Measurements from ENCODE around the gene MAFF.

DNA sequence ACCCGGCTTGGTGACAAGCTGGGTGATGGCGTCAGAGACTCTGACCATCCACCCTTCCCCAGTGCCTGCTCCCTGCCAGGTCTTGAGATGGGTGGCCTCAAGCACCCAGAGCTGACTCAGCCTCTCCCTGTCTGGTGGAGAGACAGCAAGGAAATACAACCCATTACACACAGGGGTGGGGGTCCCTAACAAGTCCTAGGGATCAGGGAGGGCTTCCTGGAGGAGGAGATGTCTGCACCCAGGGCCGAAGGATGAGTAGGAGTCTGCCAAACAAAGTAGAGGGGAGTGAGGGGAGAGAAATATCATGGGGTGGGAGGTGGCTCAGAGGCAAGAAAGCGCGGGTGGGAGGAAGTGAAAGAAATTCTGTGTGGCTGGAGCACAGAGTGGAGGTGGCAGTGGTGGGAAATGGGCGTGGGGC, 6.8 kb downstream of the MAFF start:
- TF ChIP-seq, protein P1, sequence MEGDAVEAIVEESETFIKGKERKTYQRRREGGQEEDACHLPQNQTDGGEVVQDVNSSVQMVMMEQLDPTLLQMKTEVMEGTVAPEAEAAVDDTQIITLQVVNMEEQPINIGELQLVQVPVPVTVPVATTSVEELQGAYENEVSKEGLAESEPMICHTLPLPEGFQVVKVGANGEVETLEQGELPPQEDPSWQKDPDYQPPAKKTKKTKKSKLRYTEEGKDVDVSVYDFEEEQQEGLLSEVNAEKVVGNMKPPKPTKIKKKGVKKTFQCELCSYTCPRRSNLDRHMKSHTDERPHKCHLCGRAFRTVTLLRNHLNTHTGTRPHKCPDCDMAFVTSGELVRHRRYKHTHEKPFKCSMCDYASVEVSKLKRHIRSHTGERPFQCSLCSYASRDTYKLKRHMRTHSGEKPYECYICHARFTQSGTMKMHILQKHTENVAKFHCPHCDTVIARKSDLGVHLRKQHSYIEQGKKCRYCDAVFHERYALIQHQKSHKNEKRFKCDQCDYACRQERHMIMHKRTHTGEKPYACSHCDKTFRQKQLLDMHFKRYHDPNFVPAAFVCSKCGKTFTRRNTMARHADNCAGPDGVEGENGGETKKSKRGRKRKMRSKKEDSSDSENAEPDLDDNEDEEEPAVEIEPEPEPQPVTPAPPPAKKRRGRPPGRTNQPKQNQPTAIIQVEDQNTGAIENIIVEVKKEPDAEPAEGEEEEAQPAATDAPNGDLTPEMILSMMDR (IDR thresholded peaks at IDR 0.05), result no peak
- TF ChIP-seq SIN3A (IDR thresholded peaks at IDR 0.05; ENCODE audit: borderline replicate concordance, insufficient read depth, low read depth, low read length) (no peak), POLR2AphosphoS5 (IDR thresholded peaks at IDR 0.05; ENCODE audit: low read depth, low read length) (no peak), TCF7L2 (IDR thresholded peaks at IDR 0.05; ENCODE audit: low read depth, low read length) (no peak)
- TF ChIP-seq, protein P2, sequence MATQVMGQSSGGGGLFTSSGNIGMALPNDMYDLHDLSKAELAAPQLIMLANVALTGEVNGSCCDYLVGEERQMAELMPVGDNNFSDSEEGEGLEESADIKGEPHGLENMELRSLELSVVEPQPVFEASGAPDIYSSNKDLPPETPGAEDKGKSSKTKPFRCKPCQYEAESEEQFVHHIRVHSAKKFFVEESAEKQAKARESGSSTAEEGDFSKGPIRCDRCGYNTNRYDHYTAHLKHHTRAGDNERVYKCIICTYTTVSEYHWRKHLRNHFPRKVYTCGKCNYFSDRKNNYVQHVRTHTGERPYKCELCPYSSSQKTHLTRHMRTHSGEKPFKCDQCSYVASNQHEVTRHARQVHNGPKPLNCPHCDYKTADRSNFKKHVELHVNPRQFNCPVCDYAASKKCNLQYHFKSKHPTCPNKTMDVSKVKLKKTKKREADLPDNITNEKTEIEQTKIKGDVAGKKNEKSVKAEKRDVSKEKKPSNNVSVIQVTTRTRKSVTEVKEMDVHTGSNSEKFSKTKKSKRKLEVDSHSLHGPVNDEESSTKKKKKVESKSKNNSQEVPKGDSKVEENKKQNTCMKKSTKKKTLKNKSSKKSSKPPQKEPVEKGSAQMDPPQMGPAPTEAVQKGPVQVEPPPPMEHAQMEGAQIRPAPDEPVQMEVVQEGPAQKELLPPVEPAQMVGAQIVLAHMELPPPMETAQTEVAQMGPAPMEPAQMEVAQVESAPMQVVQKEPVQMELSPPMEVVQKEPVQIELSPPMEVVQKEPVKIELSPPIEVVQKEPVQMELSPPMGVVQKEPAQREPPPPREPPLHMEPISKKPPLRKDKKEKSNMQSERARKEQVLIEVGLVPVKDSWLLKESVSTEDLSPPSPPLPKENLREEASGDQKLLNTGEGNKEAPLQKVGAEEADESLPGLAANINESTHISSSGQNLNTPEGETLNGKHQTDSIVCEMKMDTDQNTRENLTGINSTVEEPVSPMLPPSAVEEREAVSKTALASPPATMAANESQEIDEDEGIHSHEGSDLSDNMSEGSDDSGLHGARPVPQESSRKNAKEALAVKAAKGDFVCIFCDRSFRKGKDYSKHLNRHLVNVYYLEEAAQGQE (IDR thresholded peaks at IDR 0.05; ENCODE audit: insufficient read depth in 1 of 2, low read depth in 2 of 2, low read length in 1 of 2), result no peak

Measured in Panc1 (cell line).